K562 (cell line): ENCODE results near the gene UNC45A. TPM values are rescaled to one million over a fixed set of nuclear protein-coding genes. Genes with fewer than 3 reads are reported as not detected.
A peak's percentile ranks its signal among the peaks of the same experiment; 100 is the strongest.

Experiments
- ATAC-seq: fragments of 200-7000 bp; cut with Tn5 transposase; 3 replicates; pipeline ENCODE4 v1.9.1; 2020; ENCODE audit warnings: moderate library complexity
- BruUV-seq: library from RNA; stranded (reverse); fragments of 400-500 nt; replicated peaks from 2 replicates; lab custom pipeline; 2021; lab: Mats Ljungman, UMichigan
- CTCF ChIA-PET: fragments of 300-600 bp; formaldehyde crosslinking; extraction: SDS; loops from one replicate; lab custom pipeline; 2021; ENCODE audit warnings: low intra/inter-chr PET ratio; lab: Yijun Ruan, JAX
- POLR2A ChIA-PET: fragments of 300-600, 350-650 bp; sonication (Branson Sonifier 250); formaldehyde crosslinking; extraction: SDS; loops from one replicate; lab custom pipeline; 2021; ENCODE audit warnings: antibody characterized with exemption, inconsistent platforms; lab: Yijun Ruan, JAX
- DNase-seq, 4 experiments: peaks; one replicate each; pipeline versions ENCODE4 v3.0.0 to v3.0.0-alpha.2; 2011 to 2018; ENCODE audit warnings: low spot score in 3 of 4, mixed read lengths in 3 of 4; ENCODE audit errors: extremely low read depth in 1 of 4
- FAIRE-seq: peaks from 2 replicates; lab custom pipeline; 2011; peaks lifted over from hg19 to GRCh38; lab: Jason Lieb, UNC
- H2AFZ ChIP-seq: 2 replicates; pipeline ENCODE4 v1.6.0; 2011; ENCODE audit warnings: low read depth, low read length, control low read depth, inconsistent platforms
- H3K27ac ChIP-seq: fragments of 200-600 bp; 3 replicates; pipeline ENCODE4 v1.8.0; 2011; ENCODE audit warnings: low read depth, mild to moderate bottlenecking, control low read depth, inconsistent platforms, low read length, moderate library complexity, mixed read lengths; ENCODE audit errors: extremely low read depth
- H3K27me3 ChIP-seq, 2 experiments: fragments of 300-600 bp in 1 of 2; 2 replicates in 1 of 2; 3 replicates in 1 of 2; pipeline versions ENCODE4 v1.6.0 to v1.8.0; 2011; ENCODE audit warnings: inconsistent platforms in 2 of 2, low read length in 2 of 2, mild to moderate bottlenecking in 1 of 2, mixed read lengths in 1 of 2, moderate library complexity in 1 of 2; ENCODE audit not compliant: control insufficient read depth in 2 of 2, insufficient read depth in 2 of 2
- H3K36me3 ChIP-seq: fragments of 300-600 bp; 3 replicates; pipeline ENCODE4 v1.8.0; 2011; ENCODE audit warnings: mild to moderate bottlenecking, low read length, inconsistent platforms; ENCODE audit not compliant: control insufficient read depth, insufficient read depth
- H3K4me1 ChIP-seq, 2 experiments: fragments of 200-600 bp in 1 of 2; replicated peaks in 1 of 2; 2 replicates in 1 of 2; 3 replicates in 1 of 2; pipeline versions ENCODE4 v1.5.1 to v1.8.0; 2011; ENCODE audit warnings: inconsistent platforms in 2 of 2, low read length in 2 of 2, mild to moderate bottlenecking in 1 of 2, mixed read lengths in 1 of 2, moderate library complexity in 1 of 2; ENCODE audit not compliant: control insufficient read depth in 2 of 2, insufficient read depth in 2 of 2
- H3K4me2 ChIP-seq: 2 replicates; pipeline ENCODE4 v1.6.1; 2011; ENCODE audit warnings: low read length, control low read depth, inconsistent platforms, mixed read lengths; ENCODE audit not compliant: insufficient read depth
- H3K4me3 ChIP-seq: fragments of 200-600 bp; sonication (generic), shearing (Covaris generic); 2 replicates; pipeline ENCODE4 v1.5.1; 2016; ENCODE audit warnings: control low read depth, inconsistent platforms
- H3K79me2 ChIP-seq: fragments of 200-600 bp; 3 replicates; pipeline ENCODE4 v1.8.0; 2011; ENCODE audit warnings: low read length, inconsistent platforms; ENCODE audit not compliant: control insufficient read depth, insufficient read depth
- H3K9ac ChIP-seq, 2 experiments: 2 replicates each; pipeline versions ENCODE4 v1.6.0 to v1.6.1; 2011; ENCODE audit warnings: low read depth in 2 of 2, low read length in 2 of 2, control low read depth in 1 of 2, inconsistent platforms in 1 of 2, mild to moderate bottlenecking in 1 of 2, mixed read lengths in 1 of 2; ENCODE audit not compliant: insufficient read depth in 1 of 2
- H3K9me1 ChIP-seq: one replicate; pipeline ENCODE4 v1.6.0; 2011; ENCODE audit warnings: inconsistent platforms, mild to moderate bottlenecking, low read length, moderate library complexity; ENCODE audit not compliant: control insufficient read depth, insufficient read depth
- H3K9me3 ChIP-seq: replicated peaks from 2 replicates; pipeline ENCODE4 v1.5.1; 2011; ENCODE audit warnings: low read depth, low read length, inconsistent platforms; ENCODE audit not compliant: control insufficient read depth, insufficient read depth
- H4K20me1 ChIP-seq: replicated peaks from 2 replicates; pipeline ENCODE4 v1.6.1; 2011; ENCODE audit warnings: low read length, inconsistent platforms, mixed read lengths; ENCODE audit not compliant: control insufficient read depth, insufficient read depth
- ATF1 ChIP-seq, 2 experiments: fragments of 450-650 bp in 1 of 2; IDR thresholded peaks; 2 replicates each; pipeline ENCODE4 v1.6.1; 2016; ENCODE audit warnings: missing compliant biosample characterization in 1 of 2, missing genetic modification characterization in 1 of 2
- BHLHE40 ChIP-seq: IDR thresholded peaks from 2 replicates; pipeline ENCODE4 v1.6.1; 2011; ENCODE audit warnings: low read length, improper control_type of control experiment
- CBX3 ChIP-seq, 2 experiments: IDR thresholded peaks; 1 replicate in 1 of 2; 2 replicates in 1 of 2; pipeline ENCODE4 v1.6.1; 2012; ENCODE audit warnings: inconsistent platforms in 2 of 2, low read length in 2 of 2, borderline replicate concordance in 1 of 2, control low read depth in 1 of 2
- ELF4 ChIP-seq: fragments of 450-650 bp; formaldehyde crosslinking; IDR thresholded peaks from 2 replicates; pipeline ENCODE4 v1.4.0; 2022; ENCODE audit warnings: missing genetic modification characterization
- GABPA ChIP-seq: fragments of 200-800 bp; sonication (Bioruptor generic); conservative IDR thresholded peaks from 2 replicates; pipeline ENCODE4 v1.6.1; 2016; ENCODE audit warnings: low read depth, missing genetic modification characterization, missing compliant biosample characterization
- RBM22 ChIP-seq: fragments of 200-400 bp; formaldehyde crosslinking; IDR thresholded peaks from 2 replicates; pipeline ENCODE4 v1.6.1; 2018; ENCODE audit warnings: low read length, low read depth; ENCODE audit not compliant: poor library complexity, severe bottlenecking
- SMARCA4 ChIP-seq: fragments of 450-650 bp; IDR thresholded peaks from 2 replicates; pipeline ENCODE4 v1.6.1; 2016
- ZNF583 ChIP-seq: fragments of 250-450 bp; sonication (Bioruptor Pico); IDR thresholded peaks from 2 replicates; pipeline ENCODE4 v1.4.0; 2020
- ZSCAN32 ChIP-seq: fragments of 450-650 bp; formaldehyde crosslinking; IDR thresholded peaks from 2 replicates; pipeline ENCODE4 v1.4.0; 2020; ENCODE audit warnings: mild to moderate bottlenecking, moderate library complexity
- WGBS: fragments of 100-300 bp; shearing (Covaris generic); methylation state at CpG from one replicate; pipeline ENCODE4 v1.1.6; 2016; ENCODE audit warnings: low coverage, mixed read lengths; ENCODE audit not compliant: insufficient coverage; ENCODE audit errors: missing lambda C conversion rate; 5-methylcytosine and 5-hydroxymethylcytosine counted together
- in situ Hi-C: fragments of 300-500 bp; cut with MboI; formaldehyde crosslinking; loops from 4 replicates; pipeline ENCODE4 v1.15.0; 2018; ENCODE audit warnings: inconsistent platforms, mixed read lengths
- intact Hi-C: fragments of 100-400 bp; cut with micrococcal nuclease; formaldehyde crosslinking; loops from 2 replicates; pipeline ENCODE4 v1.14.2; 2022
- polyA plus RNA-seq, 8 experiments: library from polyadenylated mRNA; depleted of rRNA in 4 of 8; stranded (reverse) in 5 of 8; unstranded in 3 of 8; fragments of >200 nt; fragmentation: Nextera tagmentation in 2 of 8; fragmentation: Illumina TruSeq in 1 of 8; extraction: Ambion mirVana in 2 of 8; extraction: Trizol in 1 of 8; gene quantifications; 2 replicates each; pipeline versions ENCODE4 v1.2.1 to v1.2.3, GENCODE V29; 2011 to 2014; ENCODE audit warnings: inconsistent platforms in 1 of 8, missing spikeins in 1 of 8
- total RNA-seq, 7 experiments: library from RNA; depleted of rRNA in 6 of 7; stranded (reverse); fragments of >200 nt in 6 of 7; fragmentation: Illumina TruSeq in 2 of 7; extraction: Trizol in 2 of 7; gene quantifications; 2 replicates each; pipeline versions ENCODE4 v1.2.1 to v1.2.3, GENCODE V29; 2011 to 2021; ENCODE audit warnings: low replicate concordance in 1 of 7
- TF ChIP-seq, protein P1 (sequence below): fragments of 450-650 bp; IDR thresholded peaks from 2 replicates; pipeline ENCODE4 v1.7.0; 2016; ENCODE audit warnings: borderline replicate concordance

UNC45A gene
- total and polyA plus RNA-seq, 9 of the 15 experiments (the other 6 are each of a cell fraction or from before 2014, with no cell fraction given) = 22.4 to 79.3 (median 43.7) TPM

DNA sequence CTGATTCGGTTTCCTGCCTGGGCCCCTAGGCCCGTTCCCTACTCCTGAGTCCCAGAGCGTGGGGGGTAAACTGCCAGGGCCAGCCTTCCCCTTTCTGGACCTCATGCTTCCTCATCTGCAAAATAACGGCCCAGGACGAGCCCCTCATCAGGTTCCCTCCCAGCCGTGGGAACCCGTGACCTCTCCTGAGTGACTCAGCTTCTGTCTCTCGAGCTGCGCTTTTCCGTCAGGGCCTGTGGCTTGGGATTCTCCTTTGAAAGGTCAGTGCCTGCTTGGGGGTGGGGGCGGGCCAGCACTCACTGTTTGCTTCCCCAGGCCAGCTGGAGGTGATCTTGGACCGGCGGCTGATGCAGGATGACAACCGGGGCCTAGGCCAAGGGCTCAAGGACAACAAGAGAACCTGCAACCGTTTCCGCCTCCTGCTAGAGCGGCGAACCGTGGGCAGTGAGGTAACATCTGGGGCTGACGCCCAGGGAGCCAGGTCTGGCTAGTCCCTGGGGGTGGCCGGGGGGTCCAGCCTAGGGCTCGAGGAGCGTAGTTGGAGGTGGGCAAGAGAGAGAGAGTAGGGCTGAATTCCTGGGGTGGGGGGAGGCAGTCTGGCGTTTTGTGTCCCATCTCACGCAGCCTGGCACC is 19.2 kb upstream of the UNC45A start:
- DNase-seq = peak; percentile 66 to 90 (median 78)
- TF ChIP-seq GABPA (tag) (no peak), ATF1 (CRISPR knock-in tag; IDR thresholded peaks at IDR 0.05) (no peak), ATF1 (tag; IDR thresholded peaks at IDR 0.05) (peak; percentile 37; the same call in 1 of the 2 replicates), ELF4 (CRISPR knock-in tag) (0 out of 2 replicates have a peak, but pooled peaks have one; percentile 18), SMARCA4 (peak; percentile 45; the same call in 1 of the 2 replicates), ZSCAN32 (CRISPR knock-in tag) (no peak), CBX3 (IDR thresholded peaks at IDR 0.05; ENCODE audit: borderline replicate concordance in 1 of 2, low read length in 2 of 2) (peak in 1 of 2 experiments; percentile 34; a peak in 1 of 3 replicates), RBM22 (peak; percentile 55), ZNF583 (CRISPR knock-in tag) (peak; percentile 78; the same call in 1 of the 2 replicates), BHLHE40 (peak; percentile 70)
- TF ChIP-seq, protein P1, sequence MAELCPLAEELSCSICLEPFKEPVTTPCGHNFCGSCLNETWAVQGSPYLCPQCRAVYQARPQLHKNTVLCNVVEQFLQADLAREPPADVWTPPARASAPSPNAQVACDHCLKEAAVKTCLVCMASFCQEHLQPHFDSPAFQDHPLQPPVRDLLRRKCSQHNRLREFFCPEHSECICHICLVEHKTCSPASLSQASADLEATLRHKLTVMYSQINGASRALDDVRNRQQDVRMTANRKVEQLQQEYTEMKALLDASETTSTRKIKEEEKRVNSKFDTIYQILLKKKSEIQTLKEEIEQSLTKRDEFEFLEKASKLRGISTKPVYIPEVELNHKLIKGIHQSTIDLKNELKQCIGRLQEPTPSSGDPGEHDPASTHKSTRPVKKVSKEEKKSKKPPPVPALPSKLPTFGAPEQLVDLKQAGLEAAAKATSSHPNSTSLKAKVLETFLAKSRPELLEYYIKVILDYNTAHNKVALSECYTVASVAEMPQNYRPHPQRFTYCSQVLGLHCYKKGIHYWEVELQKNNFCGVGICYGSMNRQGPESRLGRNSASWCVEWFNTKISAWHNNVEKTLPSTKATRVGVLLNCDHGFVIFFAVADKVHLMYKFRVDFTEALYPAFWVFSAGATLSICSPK = no peak

More for the DNA sequence above, 19.2 kb upstream of the UNC45A start:
- H3K9ac ChIP-seq = peak overlapping the region; percentile 13 to 32; a peak in 3 of 4 replicates
- peaks cover 100% of the 10 kb centered on the region for H3K36me3 ChIP-seq
- H3K9me3 ChIP-seq = no peaks in the 10 kb centered on the region
- no peak overlapping the region for H3K4me3 ChIP-seq
- H3K27me3 ChIP-seq = no peaks in the 10 kb centered on the region
- ATAC-seq (peak; percentile 80), FAIRE-seq (peak; percentile 96)
- peak overlapping the region; percentile 15; the same call in 1 of the 2 replicates for H3K4me2 ChIP-seq
- H4K20me1 ChIP-seq = no peaks in the 10 kb centered on the region
- H2AFZ ChIP-seq = no peak overlapping the region
- no peaks in the 10 kb centered on the region for H3K9me1 ChIP-seq
- WGBS = 49% methylated on average over 25 of the region's 25 CpGs
- in situ Hi-C loops (no loop called here), intact Hi-C loops (no loop called here)
- ChIA-PET POLR2A (interaction anchor here (1.0 to 4.7 kb wide), 4 partner anchors 7 to 16 kb away, joined by 3 to 54 read pairs (median 10); partner anchors contain the start of gene MAN2A2), CTCF (interaction anchor here (0.6 kb wide), 2 partner anchors 11 to 630 kb away, joined by 3 to 5 read pairs; no protein-coding TSS in a partner anchor)
- peaks cover 17 to 38% of the 10 kb centered on the region in 2 experiments for H3K4me1 ChIP-seq
- BruUV-seq = no TSS peak
- H3K27ac ChIP-seq = peak overlapping the region; percentile 80
- peaks cover 6% of the 10 kb centered on the region; the same call in 2 of the 3 replicates for H3K79me2 ChIP-seq
